Measurements from ENCODE around the gene MAEL. TPM values are rescaled to one million over a fixed set of nuclear protein-coding genes. Genes with fewer than 3 reads are reported as not detected.

MAEL gene
- total RNA-seq, 2 experiments from 2014 or later = not detected

DNA sequence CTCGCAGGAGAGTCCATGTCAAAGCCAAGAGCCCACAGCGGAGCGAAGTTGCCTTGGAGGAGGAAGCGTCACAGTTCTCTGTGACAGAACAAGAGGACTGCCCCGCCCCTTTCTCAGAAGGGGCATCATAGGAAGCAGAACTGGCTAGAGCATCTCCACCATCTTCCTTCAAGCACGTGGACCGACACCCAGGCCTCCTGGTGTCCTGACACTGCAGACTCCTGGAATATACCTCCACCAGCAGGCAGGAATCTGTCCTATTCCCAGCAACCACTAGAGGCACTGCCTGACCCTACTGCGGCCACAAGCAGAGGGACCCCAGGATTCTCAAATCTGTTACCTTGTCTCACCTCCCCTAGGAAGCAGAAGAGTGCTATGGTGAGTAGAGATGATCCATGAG lies 63.3 kb downstream of the MAEL start:
- Mint-ChIP-seq H3K36me3 (ENCODE audit: low read depth) (peaks cover 42% of the 10 kb centered on the region), H3K27ac (no peak overlapping the region), H3K27me3 (no peaks in the 10 kb centered on the region), H3K4me3 (no peak overlapping the region), H3K4me1 (ENCODE audit: low read depth) (no peaks in the 10 kb centered on the region), H3K9me3 (no peaks in the 10 kb centered on the region)
- Histone ChIP-seq H3K36me3 (ENCODE audit: insufficient read depth, low read length) (peaks cover 16% of the 10 kb centered on the region), H3K9me3 (ENCODE audit: control insufficient read depth in 1 of 2, insufficient read depth in 1 of 2, low read length in 2 of 2) (no peaks in the 10 kb centered on the region), H3K4me3 (ENCODE audit: low read length) (no peak overlapping the region), H3K27me3 (ENCODE audit: control insufficient read depth in 1 of 2, insufficient read depth in 2 of 2, low read length in 2 of 2) (no peaks in the 10 kb centered on the region), H3K27ac (ENCODE audit: low read depth in 1 of 2, low read length in 2 of 2) (no peak overlapping the region), H3K4me1 (ENCODE audit: insufficient read depth, low read length) (no peaks in the 10 kb centered on the region)
- ChIA-PET CTCF (no interaction called here), POLR2A (no interaction called here)
- intact Hi-C loops (cut with DNase I, micrococcal nuclease) = loop anchor here in 1 of 2 experiments (10.0 kb wide), 1 partner anchor 78 kb away; the partner anchor contains the start of gene ILDR2
- ATAC-seq (ENCODE audit: poor library complexity) (no peak), DNase-seq (no peak)
- TF ChIP-seq, protein P1, sequence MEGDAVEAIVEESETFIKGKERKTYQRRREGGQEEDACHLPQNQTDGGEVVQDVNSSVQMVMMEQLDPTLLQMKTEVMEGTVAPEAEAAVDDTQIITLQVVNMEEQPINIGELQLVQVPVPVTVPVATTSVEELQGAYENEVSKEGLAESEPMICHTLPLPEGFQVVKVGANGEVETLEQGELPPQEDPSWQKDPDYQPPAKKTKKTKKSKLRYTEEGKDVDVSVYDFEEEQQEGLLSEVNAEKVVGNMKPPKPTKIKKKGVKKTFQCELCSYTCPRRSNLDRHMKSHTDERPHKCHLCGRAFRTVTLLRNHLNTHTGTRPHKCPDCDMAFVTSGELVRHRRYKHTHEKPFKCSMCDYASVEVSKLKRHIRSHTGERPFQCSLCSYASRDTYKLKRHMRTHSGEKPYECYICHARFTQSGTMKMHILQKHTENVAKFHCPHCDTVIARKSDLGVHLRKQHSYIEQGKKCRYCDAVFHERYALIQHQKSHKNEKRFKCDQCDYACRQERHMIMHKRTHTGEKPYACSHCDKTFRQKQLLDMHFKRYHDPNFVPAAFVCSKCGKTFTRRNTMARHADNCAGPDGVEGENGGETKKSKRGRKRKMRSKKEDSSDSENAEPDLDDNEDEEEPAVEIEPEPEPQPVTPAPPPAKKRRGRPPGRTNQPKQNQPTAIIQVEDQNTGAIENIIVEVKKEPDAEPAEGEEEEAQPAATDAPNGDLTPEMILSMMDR (IDR thresholded peaks at IDR 0.05) = no peak

DNA sequence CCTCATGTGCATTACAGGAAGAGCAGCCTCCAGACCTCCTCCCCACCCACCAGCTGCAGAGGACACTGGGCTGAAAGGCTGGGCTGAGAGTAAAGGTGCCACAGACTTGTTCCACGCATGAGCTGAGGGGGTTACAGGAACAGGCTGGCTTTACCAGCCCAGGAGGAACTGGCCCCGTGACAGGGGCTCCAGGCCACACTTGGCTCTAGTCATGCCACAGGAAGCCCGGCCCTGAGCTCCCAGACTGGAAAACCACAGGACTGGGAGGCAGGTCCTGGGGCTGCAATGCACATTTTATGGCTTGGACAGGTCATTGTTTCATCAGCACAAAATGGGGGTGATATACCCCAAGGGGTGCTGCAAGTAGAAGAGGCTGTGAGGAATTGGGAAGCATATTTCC lies 65.5 kb downstream of the MAEL start:
- Histone ChIP-seq H3K4me1 (ENCODE audit: insufficient read depth, low read length) (peaks cover 4% of the 10 kb centered on the region), H3K4me3 (ENCODE audit: low read length) (no peak overlapping the region), H3K27ac (ENCODE audit: low read depth in 1 of 2, low read length in 2 of 2) (no peak overlapping the region), H3K27me3 (ENCODE audit: control insufficient read depth in 1 of 2, insufficient read depth in 2 of 2, low read length in 2 of 2) (no peaks in the 10 kb centered on the region), H3K9me3 (ENCODE audit: control insufficient read depth in 1 of 2, insufficient read depth in 1 of 2, low read length in 2 of 2) (no peaks in the 10 kb centered on the region), H3K36me3 (ENCODE audit: insufficient read depth, low read length) (peaks cover 16% of the 10 kb centered on the region)
- no peak overlapping the region for H3K27ac Mint-ChIP-seq
- H3K4me3 Mint-ChIP-seq = no peak overlapping the region
- H3K27me3 Mint-ChIP-seq = no peaks in the 10 kb centered on the region
- CTCF ChIA-PET = interaction anchor here (1.6 kb wide), 1 partner anchor 144 kb away, joined by 6 read pairs; no protein-coding TSS in a partner anchor
- intact Hi-C loops (cut with DNase I, micrococcal nuclease) = loop anchor here in 1 of 2 experiments (10.0 kb wide), 1 partner anchor 80 kb away; the partner anchor contains the start of gene ILDR2
- DNase-seq (no peak), ATAC-seq (ENCODE audit: poor library complexity) (no peak)
- peaks cover 36% of the 10 kb centered on the region for H3K36me3 Mint-ChIP-seq (ENCODE audit: low read depth)
- TF ChIP-seq, protein P1 (IDR thresholded peaks at IDR 0.05) = no peak
- H3K4me1 Mint-ChIP-seq (ENCODE audit: low read depth) = peaks cover 6% of the 10 kb centered on the region
- POLR2A ChIA-PET = interaction anchor here (1.3 kb wide), 1 partner anchor 144 kb away, joined by 3 read pairs; no protein-coding TSS in a partner anchor
- H3K9me3 Mint-ChIP-seq = no peaks in the 10 kb centered on the region

DNA sequence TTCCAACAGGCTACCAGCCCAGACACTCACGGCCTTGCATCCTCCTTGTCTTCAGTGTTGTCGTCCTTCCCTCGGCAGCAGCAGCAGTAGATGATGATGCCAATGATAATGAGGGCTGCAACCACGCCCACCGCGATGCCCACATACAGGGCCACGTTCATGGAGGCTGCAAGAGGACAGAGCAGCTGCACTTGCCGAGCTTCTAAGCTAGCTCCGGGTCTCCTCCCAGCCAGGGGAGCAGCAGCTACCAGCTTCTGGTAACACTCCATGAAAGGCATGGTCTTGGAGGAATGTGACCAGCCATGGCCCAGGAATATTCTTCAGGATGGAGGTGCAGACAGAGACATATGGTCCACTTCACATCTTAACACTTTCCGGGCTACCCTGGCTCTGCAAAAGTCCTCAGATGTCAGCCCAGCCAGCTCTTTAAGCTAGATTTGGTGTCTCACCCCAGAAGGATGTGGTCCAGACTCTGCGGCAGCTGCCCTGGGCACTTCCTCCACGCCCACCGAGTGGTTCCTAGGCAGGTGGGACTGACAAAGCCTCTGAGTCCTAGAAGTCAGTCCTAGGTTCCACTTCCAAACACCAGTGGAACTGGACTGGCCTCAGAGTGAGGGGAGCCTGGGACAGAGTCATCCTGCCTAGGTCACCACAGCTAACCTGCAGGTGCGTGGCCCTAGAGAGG lies 66.0 kb downstream of the MAEL start:
- peaks cover 30% of the 10 kb centered on the region for H3K36me3 Mint-ChIP-seq (ENCODE audit: low read depth)
- intact Hi-C loops (cut with DNase I, micrococcal nuclease) = loop anchor here (5.0 to 10.0 kb wide), 3 partner anchors 78 to 1128 kb away; partner anchors contain the start of gene ILDR2 (in 2 of the 2)
- Histone ChIP-seq H3K27ac (ENCODE audit: low read depth in 1 of 2, low read length in 2 of 2) (no peak overlapping the region), H3K4me3 (ENCODE audit: low read length) (no peak overlapping the region), H3K27me3 (ENCODE audit: control insufficient read depth in 1 of 2, insufficient read depth in 2 of 2, low read length in 2 of 2) (no peaks in the 10 kb centered on the region), H3K36me3 (ENCODE audit: insufficient read depth, low read length) (peaks cover 16% of the 10 kb centered on the region), H3K4me1 (ENCODE audit: insufficient read depth, low read length) (peaks cover 4% of the 10 kb centered on the region), H3K9me3 (ENCODE audit: control insufficient read depth in 1 of 2, insufficient read depth in 1 of 2, low read length in 2 of 2) (no peaks in the 10 kb centered on the region)
- POLR2A ChIA-PET = interaction anchor here (1.3 kb wide), 1 partner anchor 145 kb away, joined by 3 read pairs; no protein-coding TSS in a partner anchor
- H3K27me3 Mint-ChIP-seq = no peaks in the 10 kb centered on the region
- TF ChIP-seq, protein P1 (IDR thresholded peaks at IDR 0.05) = no peak
- DNase-seq = no peak
- peaks cover 9% of the 10 kb centered on the region for H3K4me1 Mint-ChIP-seq (ENCODE audit: low read depth)
- no peak overlapping the region for H3K27ac Mint-ChIP-seq
- CTCF ChIA-PET = interaction anchor here (1.2 kb wide), 1 partner anchor 145 kb away, joined by 6 read pairs; no protein-coding TSS in a partner anchor
- ATAC-seq (ENCODE audit: poor library complexity) = no peak
- H3K9me3 Mint-ChIP-seq = no peaks in the 10 kb centered on the region
- no peak overlapping the region for H3K4me3 Mint-ChIP-seq

All from CD4-positive, alpha-beta T cell (primary cell).